Esophagus mucosa (tissue), 1 donor: ENCODE measurements around the gene UXT. TPM values are rescaled to one million over a fixed set of nuclear protein-coding genes. Genes with fewer than 3 reads are reported as not detected.

Experiments
- ATAC-seq: fragments of 200-7000 bp; cut with Tn5 transposase; one replicate; pipeline ENCODE4 v1.9.1; 2020
- total RNA-seq: library from RNA; stranded (reverse); gene quantifications from one replicate; pipeline ENCODE4 v1.2.4, GENCODE V29; 2023
- donor health status: DM: yes; HTN: yes; CAD: no.

Gene UXT
- total RNA-seq, 1 donor from 2014 or later, result 67.5 TPM

GRCh38 chrX:47649271-47649670 is 9.7 kb downstream of the UXT start:
- ATAC-seq, result no peak

GRCh38 chrX:47648376-47648775 is 10.6 kb downstream of the UXT start:
- ATAC-seq, result no peak

- ATAC-seq, result no peak
Measured at GRCh38 chrX:47646636-47647035, 12.3 kb downstream of the UXT start.

- ATAC-seq, result no peak
Measured at GRCh38 chrX:47645530-47645929, 13.4 kb downstream of the UXT start.

GRCh38 chrX:47644557-47645091 is 14.4 kb downstream of the UXT start:
- no peak for ATAC-seq

- no peak for ATAC-seq
Measured at GRCh38 chrX:47643926-47644325, 15.1 kb downstream of the UXT start.

GRCh38 chrX:47638816-47639215 is 20.2 kb downstream of the UXT start:
- ATAC-seq, result no peak

- ATAC-seq, result peak; percentile 23
Measured at GRCh38 chrX:47637546-47638195, 21.3 kb downstream of the UXT start.

- no peak for ATAC-seq
Measured at GRCh38 chrX:47634871-47635575, 24.0 kb downstream of the UXT start.

- ATAC-seq, result no peak
Measured at GRCh38 chrX:47633689-47634590, 25.0 kb downstream of the UXT start.

GRCh38 chrX:47632666-47633065 is 26.3 kb downstream of the UXT start:
- no peak for ATAC-seq

GRCh38 chrX:47631676-47632075 is 27.3 kb downstream of the UXT start:
- no peak for ATAC-seq

GRCh38 chrX:47629419-47630200 is 29.4 kb downstream of the UXT start, which contains the start of gene CFP:
TSS of gene CFP (minus strand) at chrX:47629930. CDS start at chrX:47629844, 86 bp downstream.
- ATAC-seq, result no peak

GRCh38 chrX:47628982-47629381 is 30.0 kb downstream of the UXT start:
- ATAC-seq, result no peak

- ATAC-seq, result no peak
Measured at GRCh38 chrX:47625365-47625764, 33.6 kb downstream of the UXT start.

GRCh38 chrX:47623540-47624027 is 35.4 kb downstream of the UXT start:
- ATAC-seq, result no peak

GRCh38 chrX:47621851-47622250 is 37.1 kb downstream of the UXT start:
- no peak for ATAC-seq

GRCh38 chrX:47620303-47620685 is 38.7 kb downstream of the UXT start:
- ATAC-seq, result no peak

- peak; percentile 88 for ATAC-seq
Measured at GRCh38 chrX:47619486-47620302, 39.3 kb downstream of the UXT start, which contains the start of gene SYN1. TSS of gene SYN1 (minus strand) at chrX:47619857. CDS start at chrX:47619728, 129 bp downstream.

GRCh38 chrX:47618923-47619485 is 40.0 kb downstream of the UXT start:
- no peak for ATAC-seq

GRCh38 chrX:47614618-47615017 is 44.4 kb downstream of the UXT start:
- no peak for ATAC-seq
